Stimulated activated CD8-positive, alpha-beta memory T cell treated with anti-CD3 and anti-CD28 coated beads, Interleukin-7, amount 100 ng/mL, for 48 hours (primary cell): ENCODE data around the gene PCMTD2.
"Not testable (repeated sequence)": the region's sequence is repeated elsewhere in the genome, so short reads cannot be mapped to it uniquely, and the experiment has no call there.

Experiments
- DNase-seq, 2 donors: peaks; one replicate each; pipeline ENCODE4 v3.0.0-alpha.2; 2020; ENCODE audit warnings: low read depth in 1 of 2; ENCODE audit errors: extremely low read depth in 1 of 2

The PCMTD2 gene

GRCh38 chr20:64223526-64224067 lies 32.0 kb upstream of the PCMTD2 start:
- DNase-seq: no peak

- no peak for DNase-seq
These were observed 31.0 kb upstream of the PCMTD2 start for GRCh38 chr20:64224351-64225170.

- DNase-seq: no peak
These were observed 30.4 kb upstream of the PCMTD2 start for GRCh38 chr20:64225171-64225595.

- no peak for DNase-seq
These were observed 29.5 kb upstream of the PCMTD2 start for GRCh38 chr20:64225828-64226598.

- DNase-seq: no peak
These were observed 28.6 kb upstream of the PCMTD2 start for GRCh38 chr20:64226686-64227580.

GRCh38 chr20:64228086-64228653 lies 27.4 kb upstream of the PCMTD2 start:
- DNase-seq: no peak

GRCh38 chr20:64228751-64229506 lies 26.6 kb upstream of the PCMTD2 start:
- DNase-seq: no peak

GRCh38 chr20:64229507-64230061 lies 26.0 kb upstream of the PCMTD2 start:
- DNase-seq: no peak

GRCh38 chr20:64230461-64231145 lies 24.9 kb upstream of the PCMTD2 start:
- no peak for DNase-seq

GRCh38 chr20:64231621-64232550 lies 23.7 kb upstream of the PCMTD2 start:
- DNase-seq: no peak

GRCh38 chr20:64232794-64233193 lies 22.8 kb upstream of the PCMTD2 start:
- DNase-seq: no peak

- DNase-seq: no peak
These were observed 21.8 kb upstream of the PCMTD2 start for GRCh38 chr20:64233725-64234124.

- no peak for DNase-seq
These were observed 21.2 kb upstream of the PCMTD2 start for GRCh38 chr20:64234291-64234791.

GRCh38 chr20:64234921-64235565 lies 20.5 kb upstream of the PCMTD2 start:
- DNase-seq: not testable (repeated sequence)

GRCh38 chr20:64236137-64237088 lies 19.1 kb upstream of the PCMTD2 start:
- DNase-seq: no peak

GRCh38 chr20:64237316-64237715 lies 18.2 kb upstream of the PCMTD2 start:
- DNase-seq: no peak
